NT2/D1 (cell line): ENCODE results near the gene COQ10A.

Experiments used
- DNase-seq: peaks from one replicate; pipeline ENCODE4 v3.0.0-alpha.2; 2011; ENCODE audit warnings: low read depth, low spot score
- H3K27me3 ChIP-seq: 2 replicates; pipeline ENCODE4 v1.6.0; 2011; ENCODE audit warnings: mild to moderate bottlenecking; ENCODE audit not compliant: insufficient read length, insufficient read depth
- H3K36me3 ChIP-seq: 2 replicates; pipeline ENCODE4 v1.6.1; 2011; ENCODE audit warnings: mild to moderate bottlenecking, low read length, mixed read lengths; ENCODE audit not compliant: insufficient read depth, insufficient read length
- H3K4me1 ChIP-seq: 2 replicates; pipeline ENCODE4 v1.5.1; 2011; ENCODE audit not compliant: insufficient read depth, insufficient read length
- H3K4me3 ChIP-seq: 2 replicates; pipeline ENCODE4 v1.5.1; 2011; ENCODE audit warnings: low read depth; ENCODE audit not compliant: insufficient read length
- H3K9ac ChIP-seq: 2 replicates; pipeline ENCODE4 v1.6.0; 2011; ENCODE audit warnings: low read depth; ENCODE audit not compliant: insufficient read length
- H3K9me3 ChIP-seq: 2 replicates; pipeline ENCODE4 v1.5.1; 2011; ENCODE audit warnings: mild to moderate bottlenecking, low read length; ENCODE audit not compliant: insufficient read depth
- SUZ12 ChIP-seq: IDR thresholded peaks from 2 replicates; pipeline ENCODE4 v1.6.1; 2011; ENCODE audit not compliant: insufficient read length, insufficient read depth; ENCODE audit errors: extremely low read depth
- YY1 ChIP-seq: IDR thresholded peaks from 2 replicates; pipeline ENCODE4 v1.6.1; 2011; ENCODE audit not compliant: insufficient read length, insufficient read depth
- ZNF274 ChIP-seq: IDR thresholded peaks from 2 replicates; pipeline ENCODE4 v1.6.1; 2011; ENCODE audit warnings: mild to moderate bottlenecking, low read depth, low read length

The COQ10A gene

DNA sequence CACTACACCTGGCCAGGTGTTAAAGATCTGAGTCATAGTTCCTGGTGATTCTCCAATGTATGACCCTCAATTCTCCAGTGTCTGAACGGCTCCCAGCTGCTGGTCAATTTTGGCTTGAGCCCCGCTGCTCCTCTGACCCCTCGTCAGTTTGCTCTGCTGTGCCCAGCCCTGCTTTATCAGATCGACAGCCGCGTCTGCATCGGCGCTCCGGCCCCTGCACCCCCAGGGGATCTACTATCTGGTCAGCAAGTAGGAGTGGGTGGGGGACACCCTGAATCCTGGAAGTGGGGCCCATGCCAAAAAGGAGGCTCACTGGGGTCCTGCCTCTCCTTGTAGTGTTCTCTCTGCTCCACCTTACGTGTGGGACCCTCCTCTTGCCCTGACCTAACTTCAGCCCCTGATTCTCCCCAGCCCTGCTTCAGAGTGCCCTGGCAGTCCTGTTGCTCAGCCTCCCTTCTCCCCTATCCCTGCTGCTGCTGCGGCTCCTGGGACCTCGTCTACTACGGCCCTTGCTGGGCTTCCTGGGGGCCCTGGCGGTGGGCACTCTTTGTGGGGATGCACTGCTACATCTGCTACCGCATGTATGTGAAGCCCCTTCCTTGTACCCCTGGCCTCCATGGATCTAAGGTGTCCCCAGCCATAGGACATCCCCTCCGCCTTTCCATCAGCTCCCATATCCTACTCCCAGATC is 31.9 kb upstream of the COQ10A start:
- Histone ChIP-seq H3K4me3 (no peak overlapping the region), H3K4me1 (peaks cover 10% of the 10 kb centered on the region), H3K27me3 (no peaks in the 10 kb centered on the region), H3K9me3 (no peaks in the 10 kb centered on the region), H3K36me3 (peaks cover 40% of the 10 kb centered on the region), H3K9ac (no peak overlapping the region)
- TF ChIP-seq ZNF274, result no peak
- TF ChIP-seq YY1, result no peak
- TF ChIP-seq SUZ12, result no peak
- DNase-seq, result no peak

DNA sequence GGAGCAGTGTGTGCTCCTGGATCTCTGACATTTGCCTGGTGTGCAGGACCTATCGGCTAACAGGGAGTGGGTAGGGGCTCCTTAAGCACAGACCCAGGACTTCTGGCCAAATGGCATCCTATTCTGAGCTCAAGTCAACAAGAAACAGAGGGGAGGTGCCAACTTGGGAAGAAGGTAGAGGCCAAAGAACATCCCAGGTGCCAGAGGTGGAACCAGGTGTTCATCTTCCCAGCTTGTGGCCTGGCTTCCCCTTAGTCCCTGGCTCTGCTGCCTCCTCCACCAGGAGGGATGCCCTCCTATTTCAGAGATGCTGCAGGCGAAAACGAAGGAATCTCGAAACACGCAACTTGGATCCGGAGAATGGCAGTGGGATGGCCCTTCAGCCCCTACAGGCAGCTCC is 30.7 kb upstream of the COQ10A start:
- Histone ChIP-seq H3K36me3 (peaks cover 50% of the 10 kb centered on the region), H3K27me3 (no peaks in the 10 kb centered on the region), H3K4me3 (no peak overlapping the region), H3K9me3 (peaks cover under 1% of the 10 kb centered on the region; the same call in 1 of the 2 replicates), H3K4me1 (peaks cover 5% of the 10 kb centered on the region), H3K9ac (no peak overlapping the region)
- TF ChIP-seq YY1 (no peak), ZNF274 (no peak), SUZ12 (no peak)
- DNase-seq, result no peak

DNA sequence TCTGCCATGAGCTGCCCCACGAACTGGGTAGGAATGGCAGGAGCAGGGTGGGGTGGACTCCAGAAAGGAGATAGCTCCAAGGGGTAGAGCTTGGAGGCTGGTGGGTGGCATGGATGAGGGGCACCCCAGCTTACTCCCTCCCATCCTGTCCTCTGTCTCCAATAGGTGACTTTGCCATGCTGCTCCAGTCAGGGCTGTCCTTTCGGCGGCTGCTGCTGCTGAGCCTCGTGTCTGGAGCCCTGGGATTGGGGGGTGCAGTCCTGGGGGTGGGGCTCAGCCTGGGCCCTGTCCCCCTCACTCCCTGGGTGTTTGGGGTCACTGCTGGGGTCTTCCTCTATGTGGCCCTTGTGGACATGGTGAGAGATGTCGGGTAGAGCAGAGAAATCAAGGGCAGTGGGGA is 29.8 kb upstream of the COQ10A start:
- Histone ChIP-seq H3K27me3 (no peaks in the 10 kb centered on the region), H3K9ac (no peak overlapping the region), H3K9me3 (peaks cover 9% of the 10 kb centered on the region; the same call in 1 of the 2 replicates), H3K36me3 (peaks cover 59% of the 10 kb centered on the region), H3K4me1 (peaks cover 4% of the 10 kb centered on the region), H3K4me3 (no peak overlapping the region)
- DNase-seq, result no peak
- TF ChIP-seq ZNF274, result no peak

DNA sequence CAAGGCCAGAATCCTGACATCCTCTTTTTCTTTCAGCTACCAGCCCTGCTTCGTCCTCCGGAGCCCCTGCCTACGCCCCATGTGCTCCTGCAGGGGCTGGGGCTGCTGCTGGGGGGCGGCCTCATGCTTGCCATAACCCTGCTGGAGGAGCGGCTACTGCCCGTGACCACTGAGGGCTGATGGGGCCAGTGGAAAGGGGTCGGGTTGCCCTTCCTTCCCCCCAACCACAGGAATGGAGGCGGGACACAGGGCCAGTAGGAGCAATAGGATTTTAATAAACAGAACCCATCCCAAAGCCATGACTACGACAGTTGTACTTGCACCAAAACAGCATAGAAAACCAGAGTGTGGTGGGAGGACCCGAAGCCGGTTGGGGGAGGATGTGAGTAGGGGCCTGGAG is 29.2 kb upstream of the COQ10A start:
- peaks cover 64% of the 10 kb centered on the region for H3K36me3 ChIP-seq
- H3K27me3 ChIP-seq, result no peaks in the 10 kb centered on the region
- no peak for DNase-seq
- H3K9me3 ChIP-seq, result peaks cover 13% of the 10 kb centered on the region; the same call in 1 of the 2 replicates
- H3K4me3 ChIP-seq, result no peak overlapping the region
- H3K4me1 ChIP-seq, result peaks cover 4% of the 10 kb centered on the region
- no peak for TF ChIP-seq SUZ12
- no peak for TF ChIP-seq ZNF274
- TF ChIP-seq YY1, result no peak
- H3K9ac ChIP-seq, result no peak overlapping the region

DNA sequence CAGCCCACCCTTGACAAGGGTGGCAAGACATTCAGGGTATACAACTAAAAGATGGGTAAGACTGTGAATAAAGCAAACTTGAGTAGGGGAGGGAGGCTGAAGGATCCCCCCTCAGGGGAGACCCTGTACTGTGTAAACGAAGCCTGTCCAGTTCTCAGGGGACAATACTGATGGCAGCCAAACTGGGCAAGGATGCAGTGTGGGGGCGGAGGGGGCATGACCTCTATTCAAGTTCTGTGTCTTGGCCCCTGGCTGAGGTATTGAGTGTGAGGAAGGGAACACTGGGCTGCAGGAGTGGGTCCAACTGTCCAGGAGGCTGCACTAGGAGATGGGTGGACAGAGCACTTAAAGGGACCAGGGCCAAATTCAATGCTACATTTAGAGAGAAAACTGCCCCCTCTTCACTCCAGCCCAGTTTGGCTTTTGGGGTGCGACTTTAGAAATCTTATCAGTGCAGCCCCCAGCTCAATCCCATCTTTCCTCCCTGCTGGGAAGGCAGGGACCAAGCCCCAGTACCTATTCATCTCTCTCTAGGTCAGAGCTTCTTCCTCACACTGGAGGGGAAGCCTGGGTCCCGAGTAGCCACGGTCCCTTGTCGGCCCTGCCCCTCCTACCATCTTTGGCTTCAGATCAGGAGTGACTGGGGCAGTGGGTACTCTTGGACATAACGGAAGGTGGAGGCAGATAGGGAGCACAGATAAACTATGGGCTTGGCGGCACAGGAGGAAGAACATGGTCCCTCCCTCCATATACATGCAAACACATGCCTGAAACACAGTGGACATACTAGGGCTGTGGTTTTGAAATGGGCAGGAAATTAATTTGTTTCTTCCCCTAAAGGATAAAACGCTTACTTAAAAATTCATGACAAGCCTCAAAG is 25.1 kb upstream of the COQ10A start:
- DNase-seq, result no peak
- Histone ChIP-seq H3K4me1 (peaks cover 4% of the 10 kb centered on the region), H3K4me3 (no peak overlapping the region), H3K9ac (no peak overlapping the region), H3K27me3 (no peaks in the 10 kb centered on the region), H3K36me3 (peaks cover 92% of the 10 kb centered on the region), H3K9me3 (peaks cover 13% of the 10 kb centered on the region; the same call in 1 of the 2 replicates)
- no peak for TF ChIP-seq SUZ12
- no peak for TF ChIP-seq YY1
- TF ChIP-seq ZNF274, result no peak

- TF ChIP-seq SUZ12 (no peak), YY1 (no peak), ZNF274 (no peak)
- H3K9me3 ChIP-seq, result peaks cover 13% of the 10 kb centered on the region; the same call in 1 of the 2 replicates
- H3K4me3 ChIP-seq, result no peak overlapping the region
- H3K36me3 ChIP-seq, result peaks cover 91% of the 10 kb centered on the region
- DNase-seq, result no peak
- no peaks in the 10 kb centered on the region for H3K4me1 ChIP-seq
- H3K27me3 ChIP-seq, result no peaks in the 10 kb centered on the region
- H3K9ac ChIP-seq, result no peak overlapping the region
These were observed 23.8 kb upstream of the COQ10A start for GRCh38 chr12:56242986-56243385.

- Histone ChIP-seq H3K27me3 (no peaks in the 10 kb centered on the region), H3K4me1 (no peaks in the 10 kb centered on the region), H3K36me3 (peaks cover 92% of the 10 kb centered on the region), H3K9ac (no peak overlapping the region), H3K4me3 (no peak overlapping the region), H3K9me3 (peaks cover 13% of the 10 kb centered on the region; the same call in 1 of the 2 replicates)
- DNase-seq, result no peak
- TF ChIP-seq SUZ12 (no peak), ZNF274 (no peak), YY1 (no peak)
These were observed 23.0 kb upstream of the COQ10A start for GRCh38 chr12:56243731-56244181.
